Gastrocnemius medialis (tissue), 4 donors: ENCODE measurements around the gene ABCG2.

ENCODE experiments used
- CTCF ChIP-seq, 5 experiments: fragments of 450-650 bp in 3 of 5; fragments of 200-600 bp in 2 of 5; sonication (generic) in 2 of 5; IDR thresholded peaks in 4 of 5; conservative IDR thresholded peaks in 1 of 5; 1 replicate in 4 of 5; 2 replicates in 1 of 5; pipeline ENCODE4 v1.5.1; 2016 to 2019; ENCODE audit warnings: antibody characterized with exemption in 5 of 5, mild to moderate bottlenecking in 3 of 5, moderate library complexity in 3 of 5
- POLR2A ChIP-seq, 2 donors: fragments of 450-650 bp; IDR thresholded peaks; one replicate each; pipeline ENCODE4 v1.6.1; 2017; ENCODE audit warnings: antibody characterized with exemption in 2 of 2, mild to moderate bottlenecking in 2 of 2, moderate library complexity in 2 of 2

GRCh38 chr4:88138561-88138960 lies 19.9 kb downstream of the ABCG2 start:
- TF ChIP-seq CTCF (IDR thresholded peaks at IDR 0.05 in 4 of 5, conservative IDR thresholded peaks at IDR 0.05 in 1 of 5) (no peak), POLR2A (IDR thresholded peaks at IDR 0.05) (no peak)
